Measurements from ENCODE around the gene TMEM123.

TMEM123 gene

DNA sequence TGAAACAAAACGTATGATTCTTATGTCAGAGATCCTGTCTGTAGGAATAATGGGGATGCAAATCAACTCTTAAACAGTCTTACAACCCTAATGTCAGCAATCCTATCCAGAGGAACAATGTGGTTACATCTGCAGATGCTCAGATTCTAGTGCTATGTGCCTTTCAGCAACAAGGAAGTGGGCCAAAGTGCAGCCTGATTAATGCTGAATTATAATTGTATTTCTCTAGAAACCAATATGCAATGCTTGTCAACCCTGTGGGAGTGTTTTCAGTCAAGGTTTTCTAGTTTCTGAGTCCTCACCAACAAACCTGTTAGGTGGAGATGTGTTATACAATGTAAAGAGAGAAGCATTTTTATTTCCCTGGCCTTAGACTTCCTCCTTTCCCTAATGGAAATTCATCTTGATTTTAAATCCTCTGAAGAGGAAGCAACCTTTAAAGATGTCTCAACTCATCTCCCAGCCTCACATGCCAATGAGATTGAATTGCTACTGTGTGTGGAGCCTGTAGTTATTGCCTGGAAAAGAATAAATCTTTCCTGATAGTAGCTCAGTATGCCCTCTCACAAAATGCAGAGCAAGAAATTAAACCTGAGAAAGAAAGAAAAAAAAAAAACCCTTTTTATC is 26.2 kb upstream of the TMEM123 start:
- TF ChIP-seq ZBTB7A (IDR thresholded peaks at IDR 0.05; ENCODE audit: low read depth) = no peak
- TF ChIP-seq, protein P1, sequence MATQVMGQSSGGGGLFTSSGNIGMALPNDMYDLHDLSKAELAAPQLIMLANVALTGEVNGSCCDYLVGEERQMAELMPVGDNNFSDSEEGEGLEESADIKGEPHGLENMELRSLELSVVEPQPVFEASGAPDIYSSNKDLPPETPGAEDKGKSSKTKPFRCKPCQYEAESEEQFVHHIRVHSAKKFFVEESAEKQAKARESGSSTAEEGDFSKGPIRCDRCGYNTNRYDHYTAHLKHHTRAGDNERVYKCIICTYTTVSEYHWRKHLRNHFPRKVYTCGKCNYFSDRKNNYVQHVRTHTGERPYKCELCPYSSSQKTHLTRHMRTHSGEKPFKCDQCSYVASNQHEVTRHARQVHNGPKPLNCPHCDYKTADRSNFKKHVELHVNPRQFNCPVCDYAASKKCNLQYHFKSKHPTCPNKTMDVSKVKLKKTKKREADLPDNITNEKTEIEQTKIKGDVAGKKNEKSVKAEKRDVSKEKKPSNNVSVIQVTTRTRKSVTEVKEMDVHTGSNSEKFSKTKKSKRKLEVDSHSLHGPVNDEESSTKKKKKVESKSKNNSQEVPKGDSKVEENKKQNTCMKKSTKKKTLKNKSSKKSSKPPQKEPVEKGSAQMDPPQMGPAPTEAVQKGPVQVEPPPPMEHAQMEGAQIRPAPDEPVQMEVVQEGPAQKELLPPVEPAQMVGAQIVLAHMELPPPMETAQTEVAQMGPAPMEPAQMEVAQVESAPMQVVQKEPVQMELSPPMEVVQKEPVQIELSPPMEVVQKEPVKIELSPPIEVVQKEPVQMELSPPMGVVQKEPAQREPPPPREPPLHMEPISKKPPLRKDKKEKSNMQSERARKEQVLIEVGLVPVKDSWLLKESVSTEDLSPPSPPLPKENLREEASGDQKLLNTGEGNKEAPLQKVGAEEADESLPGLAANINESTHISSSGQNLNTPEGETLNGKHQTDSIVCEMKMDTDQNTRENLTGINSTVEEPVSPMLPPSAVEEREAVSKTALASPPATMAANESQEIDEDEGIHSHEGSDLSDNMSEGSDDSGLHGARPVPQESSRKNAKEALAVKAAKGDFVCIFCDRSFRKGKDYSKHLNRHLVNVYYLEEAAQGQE (IDR thresholded peaks at IDR 0.05; ENCODE audit: low read depth) = no peak
- no peak for TF ChIP-seq EGR1 (IDR thresholded peaks at IDR 0.05)

DNA sequence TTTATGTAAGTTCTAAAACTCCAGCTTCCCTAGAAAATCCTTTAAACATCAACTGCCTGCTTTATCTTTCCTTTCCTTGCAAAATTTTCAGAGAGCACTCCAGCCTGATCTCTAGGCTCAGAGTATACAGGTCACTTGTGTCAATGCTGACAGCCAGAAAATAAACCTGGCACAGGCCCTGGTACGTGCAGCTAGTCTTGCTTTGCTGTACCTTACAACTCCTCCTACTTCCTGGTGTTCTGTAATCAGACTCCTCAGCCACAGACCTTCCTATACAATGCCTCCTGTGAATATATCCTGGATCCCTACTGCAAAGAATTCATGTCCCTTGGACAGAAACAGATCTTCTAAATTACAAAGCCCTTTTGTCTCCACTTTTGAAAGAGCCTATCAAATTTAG is 24.2 kb upstream of the TMEM123 start:
- TF ChIP-seq NFIC (IDR thresholded peaks at IDR 0.05) (peak; percentile 59), TAF1 (IDR thresholded peaks at IDR 0.05; ENCODE audit: low read depth) (no peak), FOXM1 (IDR thresholded peaks at IDR 0.05; ENCODE audit: borderline replicate concordance, low read depth) (no peak), TEAD4 (IDR thresholded peaks at IDR 0.05) (0 out of 2 replicates have a peak, but pooled peaks have one; percentile 15)

DNA sequence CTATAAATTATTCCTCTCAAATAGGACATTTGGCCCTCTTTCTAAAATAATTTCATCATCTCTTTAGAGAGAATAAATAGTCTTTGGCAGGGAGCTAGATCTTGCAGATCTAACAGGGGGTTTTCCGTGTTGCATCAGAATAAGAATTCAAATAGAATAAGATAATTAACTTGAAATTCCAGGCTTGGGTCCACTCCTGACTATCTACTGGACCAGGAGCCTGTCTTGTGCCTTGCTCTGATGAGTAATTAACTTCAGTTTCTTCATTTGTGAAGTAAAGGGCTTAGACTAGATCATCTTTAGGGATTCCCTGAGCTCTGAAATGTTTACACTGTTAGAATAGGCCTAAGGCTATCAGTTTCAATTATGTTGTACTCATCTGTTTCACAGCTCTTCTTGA is 23.5 kb upstream of the TMEM123 start:
- TF ChIP-seq TEAD4 (IDR thresholded peaks at IDR 0.05) (no peak), TAF1 (IDR thresholded peaks at IDR 0.05; ENCODE audit: low read depth) (no peak), TCF12 (IDR thresholded peaks at IDR 0.05; ENCODE audit: low read depth) (no peak), YY1 (IDR thresholded peaks at IDR 0.05; ENCODE audit: low read depth) (no peak), RAD21 (IDR thresholded peaks at IDR 0.05; ENCODE audit: low read depth) (no peak), EGR1 (IDR thresholded peaks at IDR 0.05) (no peak), FOXM1 (IDR thresholded peaks at IDR 0.05; ENCODE audit: borderline replicate concordance, low read depth) (no peak), EP300 (IDR thresholded peaks at IDR 0.05; ENCODE audit: borderline replicate concordance) (no peak), NFIC (IDR thresholded peaks at IDR 0.05) (no peak), ZBTB7A (IDR thresholded peaks at IDR 0.05; ENCODE audit: low read depth) (no peak), CREB1 (IDR thresholded peaks at IDR 0.05; ENCODE audit: low read depth) (no peak), CEBPB (IDR thresholded peaks at IDR 0.05) (no peak)
- TF ChIP-seq, protein P1 (IDR thresholded peaks at IDR 0.05; ENCODE audit: low read depth) = no peak
- TF ChIP-seq, protein P2, sequence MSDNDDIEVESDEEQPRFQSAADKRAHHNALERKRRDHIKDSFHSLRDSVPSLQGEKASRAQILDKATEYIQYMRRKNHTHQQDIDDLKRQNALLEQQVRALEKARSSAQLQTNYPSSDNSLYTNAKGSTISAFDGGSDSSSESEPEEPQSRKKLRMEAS (IDR thresholded peaks at IDR 0.05) = no peak
- TF ChIP-seq, protein P3, sequence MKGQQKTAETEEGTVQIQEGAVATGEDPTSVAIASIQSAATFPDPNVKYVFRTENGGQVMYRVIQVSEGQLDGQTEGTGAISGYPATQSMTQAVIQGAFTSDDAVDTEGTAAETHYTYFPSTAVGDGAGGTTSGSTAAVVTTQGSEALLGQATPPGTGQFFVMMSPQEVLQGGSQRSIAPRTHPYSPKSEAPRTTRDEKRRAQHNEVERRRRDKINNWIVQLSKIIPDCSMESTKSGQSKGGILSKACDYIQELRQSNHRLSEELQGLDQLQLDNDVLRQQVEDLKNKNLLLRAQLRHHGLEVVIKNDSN (IDR thresholded peaks at IDR 0.05) = no peak

DNA sequence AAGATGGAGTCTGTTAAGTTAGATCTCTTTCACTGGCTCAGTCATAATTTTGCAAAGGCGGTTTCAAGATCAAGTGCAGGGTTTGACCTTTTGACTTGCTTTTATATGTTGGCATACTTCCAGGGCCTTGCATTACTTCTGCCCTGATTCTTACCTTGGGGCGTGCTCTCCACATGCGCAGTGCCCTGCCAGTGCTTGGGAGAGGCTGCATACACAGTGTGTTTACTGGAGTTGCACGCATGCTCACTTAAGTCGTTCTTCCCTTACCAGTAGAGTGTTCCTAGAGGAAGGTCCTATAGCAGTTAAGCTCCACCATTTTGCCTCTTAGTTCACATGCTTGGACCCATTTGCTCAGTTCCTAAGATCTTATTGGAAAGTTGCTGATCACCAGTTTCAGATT is 21.0 kb upstream of the TMEM123 start:
- TF ChIP-seq NFIC (IDR thresholded peaks at IDR 0.05) (no peak), EGR1 (IDR thresholded peaks at IDR 0.05) (no peak), TEAD4 (IDR thresholded peaks at IDR 0.05) (no peak), CREB1 (IDR thresholded peaks at IDR 0.05; ENCODE audit: low read depth) (no peak)
- TF ChIP-seq, protein P2 (IDR thresholded peaks at IDR 0.05) = no peak
- TF ChIP-seq, protein P1 (IDR thresholded peaks at IDR 0.05; ENCODE audit: low read depth) = no peak

DNA sequence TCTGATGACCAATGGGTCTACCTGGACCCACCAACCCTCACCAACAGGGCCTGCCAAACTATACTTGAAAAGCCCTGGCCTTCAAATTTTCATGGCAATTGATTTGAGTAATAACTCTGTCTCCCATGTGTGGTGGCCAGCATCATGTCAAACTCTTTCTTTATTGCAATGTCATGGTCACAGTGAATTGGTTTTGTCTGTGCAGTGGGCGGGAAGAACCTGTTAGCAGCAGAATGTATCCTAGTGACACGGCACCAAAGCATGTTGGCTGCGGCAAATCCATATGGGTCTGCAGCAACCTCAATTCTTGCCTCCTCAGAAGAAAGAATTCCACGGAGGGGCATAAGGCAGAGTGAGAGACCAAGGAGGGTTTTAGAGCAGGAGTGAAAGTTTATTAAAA is 19.6 kb upstream of the TMEM123 start:
- TF ChIP-seq, protein P3 (IDR thresholded peaks at IDR 0.05) = no peak
- no peak for TF ChIP-seq FOXM1 (IDR thresholded peaks at IDR 0.05; ENCODE audit: borderline replicate concordance, low read depth)
- no peak for TF ChIP-seq NFIC (IDR thresholded peaks at IDR 0.05)
- no peak for TF ChIP-seq RAD21 (IDR thresholded peaks at IDR 0.05; ENCODE audit: low read depth)
- no peak for TF ChIP-seq TCF12 (IDR thresholded peaks at IDR 0.05; ENCODE audit: low read depth)
- no peak for TF ChIP-seq EGR1 (IDR thresholded peaks at IDR 0.05)
- no peak for TF ChIP-seq CREB1 (IDR thresholded peaks at IDR 0.05; ENCODE audit: low read depth)
- TF ChIP-seq TAF1 (IDR thresholded peaks at IDR 0.05; ENCODE audit: low read depth) = no peak
- TF ChIP-seq TEAD4 (IDR thresholded peaks at IDR 0.05) = no peak
- no peak for TF ChIP-seq ZBTB7A (IDR thresholded peaks at IDR 0.05; ENCODE audit: low read depth)
- no peak for TF ChIP-seq EP300 (IDR thresholded peaks at IDR 0.05; ENCODE audit: borderline replicate concordance)
- TF ChIP-seq CEBPB (IDR thresholded peaks at IDR 0.05) = no peak
- TF ChIP-seq, protein P1 (IDR thresholded peaks at IDR 0.05; ENCODE audit: low read depth) = no peak
- TF ChIP-seq YY1 (IDR thresholded peaks at IDR 0.05; ENCODE audit: low read depth) = no peak

All from Ishikawa (cell line).